ENCODE results near the gene POU2F3.

POU2F3 gene

DNA sequence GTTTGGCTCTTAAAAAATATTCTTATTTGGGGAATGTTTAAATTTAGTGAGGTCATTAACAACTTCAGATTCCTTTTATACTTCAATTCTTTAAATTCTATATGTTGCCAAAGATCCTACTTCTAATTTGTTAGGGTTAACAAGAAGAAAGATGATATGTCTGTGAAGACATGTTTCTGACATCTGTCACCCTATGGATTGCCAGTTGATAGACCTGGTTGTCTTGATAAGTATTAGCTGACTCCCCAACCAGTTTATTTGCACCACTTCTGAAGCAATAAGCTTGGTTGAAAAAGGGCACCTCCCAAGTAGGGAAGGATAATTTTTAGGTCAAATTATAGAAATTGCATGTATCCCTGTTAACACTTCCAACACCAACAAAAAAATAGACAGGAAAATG, 125.6 kb downstream of the POU2F3 start:
- no peak overlapping the region for H3K4me3 ChIP-seq (ENCODE audit: low read depth, low read length)
- DNase-seq (ENCODE audit: low read depth), result no peak
- TF ChIP-seq, protein P1, sequence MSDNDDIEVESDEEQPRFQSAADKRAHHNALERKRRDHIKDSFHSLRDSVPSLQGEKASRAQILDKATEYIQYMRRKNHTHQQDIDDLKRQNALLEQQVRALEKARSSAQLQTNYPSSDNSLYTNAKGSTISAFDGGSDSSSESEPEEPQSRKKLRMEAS (IDR thresholded peaks at IDR 0.05; ENCODE audit: low read depth, low read length), result no peak
- TF ChIP-seq MYC (IDR thresholded peaks at IDR 0.05; ENCODE audit: low read depth, low read length) (no peak), CTCF (IDR thresholded peaks at IDR 0.05; ENCODE audit: low read depth, low read length) (no peak), POLR2A (IDR thresholded peaks at IDR 0.05; ENCODE audit: extremely low read depth, insufficient read length) (no peak)

All from NB4 (cell line).